DND-41 (cell line): ENCODE measurements around the gene FOXO3.

Experiments used
- ATAC-seq: fragments of 200-7000 bp; cut with Tn5 transposase; 3 replicates; pipeline ENCODE4 v1.9.1; 2021; ENCODE audit warnings: low read depth; ENCODE audit not compliant: insufficient read depth
- DNase-seq: peaks from one replicate; pipeline ENCODE4 v3.0.0-alpha.2; 2020
- H2AFZ ChIP-seq: 2 replicates; pipeline ENCODE4 v1.6.0; 2012; ENCODE audit warnings: low read depth, low read length
- H3K27ac ChIP-seq: 2 replicates; pipeline ENCODE4 v1.5.1; 2012; ENCODE audit warnings: low read length, inconsistent platforms
- H3K27me3 ChIP-seq: fragments of 200-600 bp; sonication (generic); 2 replicates; pipeline ENCODE4 v1.6.0; 2012; ENCODE audit warnings: low read length, mild to moderate bottlenecking, inconsistent platforms; ENCODE audit not compliant: insufficient read depth, poor library complexity
- H3K36me3 ChIP-seq: 2 replicates; pipeline ENCODE4 v1.5.1; 2012; ENCODE audit warnings: low read length, inconsistent platforms; ENCODE audit not compliant: insufficient read depth
- H3K4me1 ChIP-seq: 2 replicates; pipeline ENCODE4 v1.5.1; 2012; ENCODE audit warnings: mild to moderate bottlenecking, low read length; ENCODE audit not compliant: insufficient read depth
- H3K4me2 ChIP-seq: 2 replicates; pipeline ENCODE4 v1.6.0; 2012; ENCODE audit warnings: mild to moderate bottlenecking, moderate library complexity, low read length, inconsistent platforms; ENCODE audit not compliant: insufficient read depth
- H3K4me3 ChIP-seq, 2 experiments: fragments of 200-600 bp in 1 of 2; shearing (Covaris generic) in 1 of 2; 2 replicates each; pipeline ENCODE4 v1.5.1; 2012 to 2016; ENCODE audit warnings: inconsistent platforms in 2 of 2, low read length in 2 of 2, mild to moderate bottlenecking in 2 of 2, low read depth in 1 of 2, moderate library complexity in 1 of 2
- H3K79me2 ChIP-seq: 2 replicates; pipeline ENCODE4 v1.6.0; 2012; ENCODE audit warnings: low read length, inconsistent platforms; ENCODE audit not compliant: insufficient read depth
- H3K9ac ChIP-seq: 2 replicates; pipeline ENCODE4 v1.6.0; 2012; ENCODE audit warnings: low read depth, mild to moderate bottlenecking, inconsistent platforms, low read length, moderate library complexity
- H3K9me3 ChIP-seq: 2 replicates; pipeline ENCODE4 v1.5.1; 2012; ENCODE audit warnings: low read length, moderate library complexity, mild to moderate bottlenecking, inconsistent platforms; ENCODE audit not compliant: insufficient read depth, severe bottlenecking
- H4K20me1 ChIP-seq: 2 replicates; pipeline ENCODE4 v1.6.0; 2012; ENCODE audit warnings: low read length; ENCODE audit not compliant: insufficient read depth
- CTCF ChIP-seq: IDR thresholded peaks from 2 replicates; pipeline ENCODE4 v1.5.1; 2012; ENCODE audit warnings: borderline replicate concordance, low read length, moderate library complexity, mild to moderate bottlenecking; ENCODE audit not compliant: poor library complexity, severe bottlenecking; ENCODE audit errors: extremely low read depth
- EZH2 ChIP-seq: IDR thresholded peaks from 3 replicates; pipeline ENCODE4 v1.6.1; 2012; ENCODE audit warnings: borderline replicate concordance, low read depth, mild to moderate bottlenecking, moderate library complexity, low read length, inconsistent platforms; ENCODE audit not compliant: severe bottlenecking

Gene FOXO3

GRCh38 chr6:108665495-108666196, 104.9 kb downstream of the FOXO3 start:
- H3K9me3 ChIP-seq, result no peaks in the 10 kb centered on the region
- peaks cover 22% of the 10 kb centered on the region for H3K36me3 ChIP-seq
- no peak for DNase-seq
- H3K4me3 ChIP-seq, result no peak overlapping the region
- H3K79me2 ChIP-seq, result peaks cover 3% of the 10 kb centered on the region
- H4K20me1 ChIP-seq, result peaks cover 2% of the 10 kb centered on the region
- H3K27me3 ChIP-seq, result no peaks in the 10 kb centered on the region
- no peak overlapping the region for H3K27ac ChIP-seq
- TF ChIP-seq EZH2 (no peak), CTCF (no peak)
- no peaks in the 10 kb centered on the region for H3K4me1 ChIP-seq
- ATAC-seq, result no peak
- no peak overlapping the region for H3K9ac ChIP-seq
- H3K4me2 ChIP-seq, result no peak overlapping the region
- no peak overlapping the region for H2AFZ ChIP-seq

- no peak overlapping the region for H3K27ac ChIP-seq
- no peak overlapping the region for H3K4me2 ChIP-seq
Measured at GRCh38 chr6:108666656-108667260, 106.0 kb downstream of the FOXO3 start.

GRCh38 chr6:108667993-108668392, 107.3 kb downstream of the FOXO3 start:
- Histone ChIP-seq H3K4me2 (no peak overlapping the region), H3K79me2 (peaks cover 11% of the 10 kb centered on the region)
- TF ChIP-seq CTCF (no peak), EZH2 (no peak)

More at GRCh38 chr6:108666656-108667260, 106.0 kb downstream of the FOXO3 start:
- Histone ChIP-seq H3K9ac (no peak overlapping the region), H3K4me1 (no peaks in the 10 kb centered on the region), H3K9me3 (no peaks in the 10 kb centered on the region), H2AFZ (no peak overlapping the region), H3K4me3 (no peak overlapping the region), H3K36me3 (peaks cover 22% of the 10 kb centered on the region), H4K20me1 (peaks cover 11% of the 10 kb centered on the region), H3K27me3 (no peaks in the 10 kb centered on the region), H3K79me2 (peaks cover 6% of the 10 kb centered on the region)
- no peak for DNase-seq
- ATAC-seq, result no peak
- no peak for TF ChIP-seq EZH2
- no peak for TF ChIP-seq CTCF

GRCh38 chr6:108669673-108670072, 109.0 kb downstream of the FOXO3 start:
- ATAC-seq, result no peak

More at GRCh38 chr6:108667993-108668392, 107.3 kb downstream of the FOXO3 start:
- ATAC-seq, result no peak
- no peaks in the 10 kb centered on the region for H3K4me1 ChIP-seq
- peaks cover 20% of the 10 kb centered on the region for H3K36me3 ChIP-seq
- H3K27ac ChIP-seq, result no peak overlapping the region
- no peak overlapping the region for H3K9ac ChIP-seq
- H3K27me3 ChIP-seq, result no peaks in the 10 kb centered on the region
- H4K20me1 ChIP-seq, result peaks cover 18% of the 10 kb centered on the region
- no peaks in the 10 kb centered on the region for H3K9me3 ChIP-seq
- no peak overlapping the region for H2AFZ ChIP-seq
- H3K4me3 ChIP-seq, result no peak overlapping the region
- DNase-seq, result no peak

More at GRCh38 chr6:108669673-108670072, 109.0 kb downstream of the FOXO3 start:
- no peaks in the 10 kb centered on the region for H3K27me3 ChIP-seq
- TF ChIP-seq EZH2 (no peak), CTCF (no peak)
- no peak overlapping the region for H2AFZ ChIP-seq
- H3K4me3 ChIP-seq, result no peak overlapping the region
- no peaks in the 10 kb centered on the region for H3K9me3 ChIP-seq
- peaks cover 19% of the 10 kb centered on the region for H3K79me2 ChIP-seq
- H4K20me1 ChIP-seq, result peaks cover 23% of the 10 kb centered on the region
- H3K9ac ChIP-seq, result no peak overlapping the region
- peaks cover 12% of the 10 kb centered on the region for H3K36me3 ChIP-seq
- DNase-seq, result no peak
- H3K4me2 ChIP-seq, result no peak overlapping the region
- no peaks in the 10 kb centered on the region for H3K4me1 ChIP-seq
- no peak overlapping the region for H3K27ac ChIP-seq
